COLO829 (cell line): ENCODE measurements around the gene IGFBP6.
A peak's percentile ranks its signal among the peaks of the same experiment; 100 is the strongest.

Source experiments
- DNase-seq: peaks from one replicate; pipeline ENCODE4 v3.0.0; 2012; ENCODE audit warnings: low spot score

Gene IGFBP6

DNA sequence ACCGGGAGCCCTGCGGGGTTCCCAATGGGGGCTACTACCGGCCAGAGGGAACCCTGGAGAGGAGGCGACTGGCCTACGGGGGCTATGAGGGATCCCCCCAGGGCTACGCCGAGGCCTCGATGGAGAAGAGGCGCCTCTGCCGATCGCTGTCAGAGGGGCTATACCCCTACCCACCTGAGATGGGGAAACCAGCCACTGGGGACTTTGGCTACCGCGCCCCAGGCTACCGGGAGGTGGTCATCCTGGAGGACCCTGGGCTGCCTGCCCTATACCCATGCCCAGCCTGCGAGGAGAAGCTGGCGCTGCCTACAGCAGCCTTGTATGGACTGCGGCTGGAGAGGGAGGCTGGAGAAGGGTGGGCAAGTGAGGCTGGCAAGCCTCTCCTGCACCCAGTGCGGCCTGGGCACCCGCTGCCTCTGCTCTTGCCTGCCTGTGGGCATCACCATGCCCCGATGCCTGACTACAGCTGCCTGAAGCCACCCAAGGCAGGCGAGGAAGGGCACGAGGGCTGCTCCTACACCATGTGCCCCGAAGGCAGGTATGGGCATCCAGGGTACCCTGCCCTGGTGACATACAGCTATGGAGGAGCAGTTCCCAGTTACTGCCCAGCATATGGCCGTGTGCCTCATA is 37.9 kb upstream of the IGFBP6 start:
- no peak for DNase-seq

DNA sequence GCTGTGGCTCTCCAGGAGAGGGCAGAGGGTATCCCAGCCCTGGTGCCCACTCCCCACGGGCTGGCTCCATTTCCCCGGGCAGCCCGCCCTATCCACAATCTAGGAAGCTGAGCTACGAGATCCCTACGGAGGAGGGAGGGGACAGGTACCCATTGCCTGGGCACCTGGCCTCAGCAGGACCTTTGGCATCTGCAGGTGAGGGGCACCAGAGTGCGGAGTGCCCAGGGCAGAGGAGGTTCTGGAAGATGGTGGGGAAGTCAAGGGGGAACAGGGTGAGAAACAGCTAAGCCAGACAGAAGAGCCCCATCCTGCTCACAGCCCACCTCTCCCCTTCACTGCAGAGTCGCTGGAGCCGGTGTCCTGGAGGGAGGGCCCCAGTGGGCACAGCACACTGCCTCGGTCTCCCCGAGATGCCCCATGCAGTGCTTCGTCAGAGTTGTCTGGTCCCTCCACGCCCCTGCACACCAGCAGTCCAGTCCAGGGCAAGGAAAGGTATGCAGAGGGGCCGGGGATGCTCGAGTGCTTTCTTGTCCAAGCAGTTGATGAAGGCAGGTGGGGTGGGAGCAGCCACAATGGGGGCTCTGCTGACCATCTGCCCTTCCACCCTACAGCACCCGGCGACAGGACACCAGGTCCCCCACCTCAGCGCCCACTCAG is 37.3 kb upstream of the IGFBP6 start:
- no peak for DNase-seq

DNA sequence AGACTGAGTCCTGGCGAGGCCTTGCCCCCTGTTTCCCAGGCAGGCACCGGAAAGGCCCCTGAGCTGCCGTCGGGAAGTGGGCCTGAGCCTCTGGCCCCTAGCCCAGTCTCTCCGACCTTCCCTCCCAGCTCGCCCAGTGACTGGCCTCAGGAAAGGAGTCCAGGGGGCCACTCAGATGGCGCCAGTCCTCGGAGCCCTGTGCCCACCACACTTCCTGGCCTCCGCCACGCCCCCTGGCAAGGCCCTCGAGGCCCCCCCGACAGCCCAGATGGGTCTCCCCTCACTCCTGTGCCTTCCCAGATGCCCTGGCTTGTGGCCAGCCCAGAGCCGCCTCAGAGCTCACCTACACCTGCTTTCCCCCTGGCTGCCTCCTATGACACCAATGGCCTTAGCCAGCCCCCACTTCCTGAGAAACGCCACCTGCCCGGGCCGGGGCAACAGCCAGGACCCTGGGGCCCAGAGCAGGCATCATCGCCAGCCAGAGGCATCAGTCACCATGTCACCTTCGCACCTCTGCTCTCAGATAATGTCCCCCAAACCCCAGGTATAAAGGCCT is 36.7 kb upstream of the IGFBP6 start:
- no peak for DNase-seq

DNA sequence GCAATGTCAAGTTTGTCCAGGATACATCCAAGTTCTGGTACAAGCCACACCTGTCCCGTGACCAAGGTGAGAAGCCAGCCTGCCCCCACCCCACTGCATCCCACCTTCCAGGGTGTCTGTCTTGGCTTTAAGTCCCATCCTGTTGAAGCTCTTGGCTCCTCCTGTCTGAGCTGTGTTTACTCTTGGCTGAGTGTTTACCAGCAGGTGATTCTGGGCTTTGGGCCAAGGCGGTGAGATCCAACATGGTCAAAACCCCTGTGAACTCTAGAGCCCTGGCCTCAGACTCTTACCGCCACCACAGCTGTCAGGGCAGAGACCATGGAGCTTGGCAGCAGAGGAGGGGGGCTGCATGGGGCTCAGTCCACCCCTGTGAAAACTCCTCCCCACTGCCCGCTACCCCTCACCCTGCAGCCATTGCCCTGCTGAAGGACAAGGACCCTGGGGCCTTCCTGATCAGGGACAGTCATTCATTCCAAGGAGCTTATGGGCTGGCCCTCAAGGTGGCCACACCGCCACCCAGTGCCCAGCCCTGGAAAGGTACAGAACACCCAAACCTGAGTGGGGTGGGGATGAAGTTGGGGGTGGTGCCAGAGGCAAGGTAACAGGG is 36.0 kb upstream of the IGFBP6 start:
- no peak for DNase-seq

DNA sequence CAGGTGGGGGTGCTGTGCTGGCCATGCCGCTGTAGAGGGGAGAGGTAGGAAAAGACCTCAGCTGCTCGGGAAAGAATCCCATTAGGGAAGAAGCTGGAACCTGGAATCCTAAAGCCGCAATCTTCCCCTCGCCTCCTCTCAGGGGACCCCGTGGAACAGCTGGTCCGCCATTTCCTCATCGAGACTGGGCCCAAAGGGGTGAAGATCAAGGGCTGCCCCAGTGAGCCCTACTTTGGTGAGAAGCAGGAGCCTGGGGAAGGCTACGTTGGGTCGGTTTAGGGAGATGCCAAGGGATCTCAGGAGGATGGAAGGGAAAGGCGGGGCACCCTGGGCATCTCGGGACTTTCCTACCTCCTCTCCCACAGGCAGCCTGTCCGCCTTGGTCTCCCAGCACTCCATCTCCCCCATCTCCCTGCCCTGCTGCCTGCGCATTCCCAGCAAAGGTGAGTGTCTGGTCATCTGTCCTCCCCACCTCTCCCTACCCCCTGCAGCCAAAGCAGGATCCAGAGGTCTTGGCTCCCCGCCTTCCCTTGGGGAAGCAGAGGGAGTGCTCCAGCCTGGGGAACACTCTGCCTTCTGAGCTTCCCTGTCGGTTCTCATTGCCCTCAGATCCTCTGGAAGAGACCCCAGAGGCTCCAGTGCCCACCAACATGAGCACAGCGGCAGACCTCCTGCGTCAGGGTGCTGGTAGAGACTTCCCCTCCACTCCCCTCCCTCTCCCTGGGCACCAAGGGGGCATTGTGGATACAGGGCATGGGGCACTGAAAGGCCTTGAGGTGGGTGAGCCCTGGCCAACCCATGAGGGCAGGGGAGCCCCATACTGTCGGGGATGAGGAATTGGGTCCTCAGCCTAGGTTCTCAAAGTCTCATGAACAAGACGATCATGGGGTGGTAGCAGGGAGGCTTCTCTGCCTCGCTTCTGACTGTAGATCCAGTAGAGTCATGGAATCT is 35.2 kb upstream of the IGFBP6 start:
- DNase-seq: no peak

DNA sequence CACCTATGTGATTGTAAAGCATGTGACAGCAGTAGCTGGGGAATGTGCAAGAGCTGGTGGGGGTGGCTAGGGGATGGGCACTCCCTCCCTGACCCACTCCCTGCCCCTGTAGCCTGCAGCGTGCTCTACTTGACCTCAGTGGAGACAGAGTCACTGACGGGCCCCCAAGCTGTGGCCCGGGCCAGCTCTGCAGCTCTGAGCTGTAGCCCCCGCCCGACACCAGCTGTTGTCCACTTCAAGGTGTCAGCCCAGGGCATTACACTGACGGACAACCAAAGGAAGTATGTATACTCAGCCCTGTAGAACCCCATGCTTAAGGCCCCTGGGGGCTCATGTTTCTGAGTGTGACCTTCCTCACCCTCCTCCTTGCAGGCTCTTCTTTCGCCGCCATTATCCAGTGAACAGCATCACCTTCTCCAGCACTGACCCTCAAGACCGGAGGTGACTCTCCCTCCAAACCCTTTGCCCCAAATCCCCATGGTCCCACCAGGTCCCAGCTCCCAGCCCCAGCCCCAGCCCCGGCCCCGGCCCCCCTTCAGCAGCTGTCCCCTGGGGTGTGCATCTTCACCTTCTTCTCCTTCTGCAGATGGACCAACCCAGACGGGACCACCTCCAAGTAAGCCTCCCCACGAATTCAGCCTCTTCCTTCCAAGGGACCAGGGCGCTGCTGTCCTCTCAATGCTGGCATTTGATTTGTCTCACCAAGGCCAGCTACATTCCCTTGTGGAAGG is 34.3 kb upstream of the IGFBP6 start:
- DNase-seq: no peak

DNA sequence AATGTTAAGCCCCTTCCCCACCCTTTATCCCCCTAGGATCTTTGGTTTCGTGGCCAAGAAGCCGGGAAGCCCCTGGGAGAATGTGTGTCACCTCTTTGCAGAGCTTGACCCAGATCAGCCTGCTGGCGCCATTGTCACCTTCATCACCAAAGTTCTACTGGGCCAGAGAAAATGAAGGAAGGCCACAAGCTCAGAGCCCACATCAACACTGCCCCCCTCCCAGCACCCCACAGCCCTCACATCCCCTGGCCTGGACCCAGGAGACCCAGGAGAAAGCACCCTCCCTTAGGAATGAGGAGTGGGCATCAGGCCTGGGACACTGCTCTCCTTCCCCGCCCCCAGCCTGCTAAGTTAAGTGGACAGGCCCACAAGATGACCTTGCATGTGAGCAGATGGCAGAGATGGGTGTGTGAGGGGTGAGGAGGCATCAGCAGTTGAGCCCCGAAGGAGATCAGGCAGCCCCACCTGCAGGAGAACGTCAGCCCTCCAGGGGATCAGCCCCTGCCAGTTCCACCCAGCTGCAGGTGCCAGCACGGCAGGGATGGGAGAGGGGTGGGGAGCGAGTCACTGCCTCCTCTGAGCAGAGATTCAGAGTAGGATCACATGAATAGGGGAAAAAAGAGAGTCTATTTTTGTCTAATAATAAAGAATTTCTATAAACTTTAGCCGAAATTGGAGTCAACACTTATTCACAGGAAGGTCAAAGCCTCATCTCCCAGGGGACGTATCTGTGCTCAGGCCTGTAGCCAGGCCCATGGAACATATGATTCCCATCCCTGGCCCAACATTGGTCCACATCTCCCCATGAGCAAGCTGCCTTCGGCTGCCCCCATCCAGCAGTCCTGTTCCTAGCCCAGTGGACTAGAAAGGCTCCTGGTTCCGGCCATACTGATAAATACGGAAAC is 33.5 kb upstream of the IGFBP6 start:
- DNase-seq: peak; percentile 42

DNA sequence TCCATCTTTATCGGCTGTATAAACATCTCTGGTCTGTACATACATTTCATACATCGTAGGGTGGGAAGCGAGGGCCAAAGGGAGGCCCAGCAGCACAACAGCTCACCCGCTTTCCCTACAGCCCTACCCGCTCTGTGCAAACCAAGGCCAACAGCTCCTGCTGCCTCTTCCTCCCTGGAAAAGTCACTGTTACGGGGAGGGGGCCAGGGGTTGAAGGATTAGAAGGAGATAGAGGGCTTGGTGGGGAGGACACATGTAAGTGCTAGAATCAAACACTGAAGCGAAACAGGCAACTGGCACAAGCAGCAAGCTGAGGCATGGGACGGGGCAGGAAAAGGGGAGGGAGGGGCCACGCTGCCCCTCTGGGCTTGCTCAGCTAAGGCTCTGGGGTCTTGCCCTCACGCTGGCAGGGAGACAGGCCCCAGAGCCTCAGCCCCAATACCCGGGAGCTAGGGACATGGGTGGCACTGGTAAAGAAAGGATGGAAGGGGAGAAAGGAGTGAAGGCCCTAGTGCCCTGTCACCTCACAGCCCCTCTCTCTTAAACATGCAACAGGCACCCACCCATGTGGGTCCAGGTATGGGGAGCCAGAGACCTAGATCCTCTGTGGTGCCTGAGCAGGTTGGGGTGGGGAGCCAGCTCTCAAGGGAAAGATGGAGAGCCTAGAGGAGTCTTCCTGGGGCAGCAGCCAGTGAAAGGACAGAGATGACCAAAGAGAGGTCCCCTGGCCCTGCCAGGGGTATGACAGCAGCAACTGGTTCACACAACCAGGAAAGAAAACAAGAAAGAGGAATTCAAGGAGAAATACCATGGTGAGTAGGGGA is 32.6 kb upstream of the IGFBP6 start:
- DNase-seq: no peak

DNA sequence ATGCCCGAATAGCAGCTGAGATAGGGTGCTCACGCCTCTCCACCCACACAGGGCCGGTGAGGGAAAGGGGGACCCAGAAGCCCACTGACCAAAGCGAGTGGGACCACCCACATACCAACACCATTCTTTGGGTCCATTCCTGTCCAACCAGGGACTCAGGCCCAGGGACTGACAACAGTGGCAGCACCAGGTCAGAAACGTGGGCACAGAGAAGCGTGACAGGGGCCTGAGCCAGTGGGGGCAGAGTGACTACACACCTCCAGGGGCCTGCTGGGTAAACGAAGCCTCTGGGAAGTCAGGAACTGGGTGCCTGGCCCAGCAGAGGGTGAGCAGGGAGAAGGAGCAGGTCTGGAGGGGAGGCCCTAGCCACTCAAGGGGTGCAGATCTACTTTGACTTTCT is 32.0 kb upstream of the IGFBP6 start:
- DNase-seq: no peak

DNA sequence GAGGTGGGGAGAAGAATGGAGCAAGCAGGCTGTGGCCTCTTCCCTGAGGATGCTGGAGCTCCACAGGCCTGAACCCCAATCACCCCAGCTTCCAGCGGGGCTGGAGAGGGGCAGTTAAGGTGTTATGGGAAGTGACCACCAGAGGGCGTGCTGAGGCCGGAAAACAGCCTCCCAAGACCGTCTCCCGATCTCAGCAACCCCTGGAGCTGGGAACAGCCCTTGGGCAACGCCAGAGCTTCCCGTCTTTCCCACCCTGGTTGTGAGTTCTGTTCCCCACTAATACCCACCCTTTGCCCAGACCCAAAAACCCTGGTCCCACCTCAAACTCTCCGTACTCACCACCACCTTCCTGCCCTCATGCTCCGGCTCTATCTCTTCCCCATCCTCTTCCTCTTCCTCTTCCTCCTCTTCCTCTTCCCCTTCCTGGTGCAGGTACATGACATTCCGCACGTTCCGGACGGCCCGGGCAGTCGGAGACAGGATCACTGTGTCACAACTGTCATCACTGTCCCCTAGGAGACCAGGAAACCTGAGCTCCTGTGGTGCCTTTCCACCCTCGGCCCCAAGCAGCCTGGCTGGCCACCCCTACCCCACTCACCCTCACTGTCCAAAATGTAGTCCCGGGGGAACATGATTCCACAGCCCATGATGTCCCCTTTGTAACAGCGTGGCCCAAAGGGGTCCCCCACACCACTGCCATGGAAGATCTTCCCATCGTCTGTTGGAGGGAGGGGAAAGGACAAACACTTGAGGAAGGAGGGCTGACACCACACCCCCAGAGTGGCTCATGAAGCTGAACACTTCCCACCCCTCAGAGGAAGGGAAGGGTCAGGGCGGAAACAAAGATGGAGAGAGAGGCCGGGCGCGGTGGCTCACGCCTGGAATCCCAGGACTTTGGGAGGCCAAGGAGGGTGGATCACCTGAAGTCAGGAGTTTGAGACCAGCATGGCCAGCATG is 31.2 kb upstream of the IGFBP6 start:
- DNase-seq: peak; percentile 88

DNA sequence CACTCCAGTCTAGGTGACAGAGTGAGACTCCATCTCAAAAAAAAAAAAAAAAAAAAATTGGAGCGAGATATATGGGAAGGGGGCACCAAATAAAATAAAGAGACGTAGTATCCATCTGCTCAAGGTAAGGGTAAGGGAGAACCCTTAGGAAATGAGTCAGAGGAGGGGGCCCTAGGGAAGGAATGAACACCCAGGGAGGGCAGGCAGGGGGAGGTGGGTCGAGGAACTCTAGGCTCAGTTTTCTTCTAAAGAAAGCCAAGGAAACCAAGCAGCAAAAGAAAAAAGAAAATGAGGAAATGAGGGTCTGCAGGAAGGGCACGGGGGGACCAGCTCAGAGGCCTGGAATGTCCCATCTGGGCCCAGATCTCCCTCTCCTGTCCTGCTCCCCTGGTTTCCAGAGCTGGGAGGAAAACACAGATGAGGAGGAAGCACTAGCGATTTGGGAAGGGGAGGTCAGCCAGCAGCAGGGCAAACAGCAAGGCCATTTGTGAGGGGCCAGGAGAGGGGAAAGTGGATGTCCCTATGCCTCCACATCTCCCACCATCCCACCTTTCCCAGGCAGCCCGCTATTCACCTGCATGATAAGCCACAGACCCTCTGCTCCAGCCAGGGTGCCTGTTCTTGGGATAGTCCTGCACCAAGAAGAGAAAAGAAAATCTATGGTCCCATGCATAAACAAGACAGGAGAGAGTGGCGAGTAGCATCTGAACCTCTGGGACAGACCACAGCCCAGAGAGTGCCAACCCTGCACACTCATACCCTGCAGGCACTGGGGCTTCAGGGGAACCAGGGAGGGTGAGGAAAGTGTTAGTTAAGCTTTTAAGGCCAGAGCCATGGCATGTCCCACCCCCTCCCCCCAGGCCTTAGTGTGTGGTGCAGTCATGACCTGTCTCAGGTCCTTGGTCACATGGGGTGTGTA is 30.1 kb upstream of the IGFBP6 start:
- no peak for DNase-seq

DNA sequence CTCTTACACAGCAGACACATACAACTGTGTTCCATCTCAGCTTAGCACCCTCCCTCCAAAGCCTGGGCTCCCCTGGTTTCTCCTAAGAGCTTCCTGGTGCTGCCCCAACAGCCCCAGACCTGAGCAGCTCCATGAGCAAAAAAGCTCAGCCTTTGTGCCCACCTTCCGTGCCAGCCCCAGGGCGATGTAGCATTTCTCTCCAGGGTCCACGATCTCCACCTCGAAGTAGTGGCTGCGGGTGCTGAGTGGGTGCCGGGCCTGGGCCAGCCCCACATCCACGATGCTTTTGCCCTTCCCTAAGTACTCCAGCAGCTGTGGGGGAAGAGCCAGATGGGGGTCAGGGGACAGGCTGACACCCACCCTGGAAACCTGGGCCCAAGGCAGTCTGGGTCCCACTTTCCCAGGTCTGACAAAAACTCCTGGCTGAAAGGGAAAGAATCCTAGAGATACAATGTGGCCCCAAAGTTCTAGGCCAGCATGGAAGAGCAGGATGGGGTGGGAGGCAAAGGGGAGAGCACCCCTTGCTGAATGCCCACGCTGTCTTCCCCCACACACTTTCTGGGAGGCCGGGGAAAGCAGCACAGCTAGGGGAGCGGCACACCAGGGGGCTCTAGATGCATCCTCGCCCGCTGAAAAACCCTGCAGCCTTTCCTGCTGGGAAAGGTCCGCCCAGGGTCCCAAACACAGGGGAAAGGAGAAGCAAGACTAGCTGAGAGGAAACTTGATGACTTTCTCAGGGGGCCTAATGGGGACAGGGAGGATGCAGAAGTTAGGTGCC is 29.3 kb upstream of the IGFBP6 start:
- DNase-seq: no peak

DNA sequence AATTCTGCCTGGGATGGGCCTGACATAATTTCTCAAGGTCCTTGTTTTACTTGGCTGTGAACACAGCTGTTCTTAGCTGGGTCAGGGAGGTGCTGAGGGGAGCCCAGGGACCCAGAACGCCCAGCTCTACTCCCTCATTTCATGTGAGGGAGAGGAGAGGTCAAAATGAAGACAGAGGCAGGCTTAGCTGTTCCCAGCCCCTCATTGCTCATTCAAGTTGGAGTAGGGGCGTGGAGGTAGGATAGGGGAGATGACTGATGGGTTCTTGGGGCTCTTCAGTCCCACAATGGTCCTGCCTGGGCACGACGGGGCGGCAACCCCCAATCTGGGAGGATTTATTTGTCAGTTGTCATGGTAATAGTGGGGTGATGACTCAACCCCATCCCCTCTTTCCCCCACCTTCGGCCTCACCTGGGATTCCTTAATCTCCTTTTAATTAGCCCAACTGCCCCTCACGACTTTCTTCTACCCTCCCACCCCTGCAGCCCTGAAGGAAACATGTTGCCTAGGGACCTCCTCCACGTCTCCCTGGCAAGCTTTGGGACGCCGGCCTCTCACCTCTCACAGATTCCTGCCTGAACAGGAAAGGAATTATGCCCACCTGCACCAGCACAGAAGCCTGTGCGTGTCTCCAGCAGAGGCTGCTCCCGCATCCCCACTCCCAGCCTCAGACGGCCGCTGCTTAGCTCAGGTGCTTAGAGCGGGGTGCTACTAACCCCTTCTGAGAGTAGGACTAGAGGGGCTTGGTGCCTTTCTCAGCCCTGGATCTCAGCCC is 28.5 kb upstream of the IGFBP6 start:
- DNase-seq: no peak

DNA sequence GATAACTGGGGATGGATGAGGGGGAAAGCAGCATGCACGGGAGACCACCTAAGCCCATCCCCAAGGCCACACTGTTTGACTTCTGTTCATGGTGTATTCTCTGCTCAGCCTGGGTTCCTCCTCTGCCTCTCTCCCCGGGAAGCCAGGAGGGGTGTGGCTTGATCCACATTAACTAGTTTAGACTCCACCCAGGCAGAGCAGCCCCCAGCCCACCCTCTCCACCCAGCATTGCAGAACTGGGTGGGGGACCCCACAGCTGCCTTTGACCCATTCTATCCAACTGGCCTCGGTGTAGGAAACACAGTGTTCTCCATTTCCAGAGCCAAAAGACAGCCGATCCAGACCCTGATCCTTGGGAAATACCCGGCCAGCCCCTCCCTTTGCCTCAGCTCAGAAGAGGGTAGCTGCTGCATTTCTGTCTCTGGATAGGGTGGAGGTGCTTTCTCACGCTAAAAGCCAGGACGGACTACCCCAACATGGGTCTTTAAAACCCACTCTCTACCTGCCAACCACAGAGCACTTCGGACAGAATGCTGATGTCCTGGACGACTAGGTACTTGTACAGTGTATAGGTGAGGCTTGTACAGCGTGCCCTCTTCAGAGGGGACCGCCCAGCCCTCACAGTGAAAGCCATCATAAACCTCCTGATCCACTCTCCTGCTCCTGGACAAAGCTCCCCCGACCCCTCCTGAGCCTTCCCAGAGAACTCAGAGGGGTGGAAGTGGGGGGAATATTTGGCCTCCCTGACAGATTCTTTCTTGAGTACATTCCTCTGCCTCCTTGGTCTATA is 27.7 kb upstream of the IGFBP6 start:
- DNase-seq: no peak
